ENCODE data around the gene FBXW8.

DNA sequence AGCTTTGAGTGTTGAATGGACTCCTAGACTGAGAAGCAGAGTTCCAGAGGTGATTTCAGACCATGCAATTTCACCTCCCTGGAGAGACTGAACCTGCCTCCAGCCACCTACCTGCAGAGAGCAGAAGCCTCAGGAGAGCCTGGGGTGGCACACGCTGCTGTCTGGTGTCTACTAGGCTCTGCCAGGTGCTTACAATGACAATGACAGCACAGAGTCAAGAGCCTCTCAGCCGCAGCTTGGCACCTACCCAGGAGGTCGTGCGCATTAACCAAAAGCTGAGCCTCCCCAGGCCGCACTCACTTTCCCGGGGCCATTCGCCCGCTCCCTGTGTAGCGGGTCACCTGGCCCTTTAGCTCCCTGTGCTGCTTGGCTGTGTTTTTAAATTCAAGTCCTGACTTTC is 125.3 kb downstream of the FBXW8 start:
- TF ChIP-seq TAF1 (IDR thresholded peaks at IDR 0.05; ENCODE audit: low read depth, low read length) (no peak), POLR2AphosphoS5 (IDR thresholded peaks at IDR 0.05; ENCODE audit: low read depth, low read length) (no peak)
